H9 (cell line): ENCODE results near the gene ARMC9. TPM values are rescaled to one million over a fixed set of nuclear protein-coding genes. Genes with fewer than 3 reads are reported as not detected.

Source experiments
- DNase-seq: peaks from one replicate; pipeline ENCODE4 v3.0.0-alpha.2; 2017
- H2AFZ ChIP-seq: one replicate; pipeline ENCODE4 v1.6.1; 2013; ENCODE audit warnings: mild to moderate bottlenecking, low read length, control low read depth, moderate library complexity
- H2AK5ac ChIP-seq: 2 replicates; pipeline ENCODE4 v1.6.1; 2013; ENCODE audit warnings: low read length, control low read depth, mixed read lengths; ENCODE audit not compliant: insufficient read length
- H2BK120ac ChIP-seq: one replicate; pipeline ENCODE4 v1.6.1; 2013; ENCODE audit warnings: low read depth, mild to moderate bottlenecking, low read length, control low read depth, inconsistent platforms; ENCODE audit not compliant: poor library complexity, severe bottlenecking
- H2BK12ac ChIP-seq: 2 replicates; pipeline ENCODE4 v1.6.1; 2013; ENCODE audit warnings: low read length, control low read depth, mixed read lengths, low read depth; ENCODE audit not compliant: insufficient read length
- H2BK15ac ChIP-seq: 2 replicates; pipeline ENCODE4 v1.6.1; 2013; ENCODE audit warnings: low read depth, low read length, control low read depth
- H2BK20ac ChIP-seq: one replicate; pipeline ENCODE4 v1.6.1; 2013; ENCODE audit warnings: low read depth, mild to moderate bottlenecking, low read length, control low read depth, inconsistent platforms; ENCODE audit not compliant: poor library complexity, severe bottlenecking
- H2BK5ac ChIP-seq: 2 replicates; pipeline ENCODE4 v1.6.1; 2013; ENCODE audit warnings: low read length, control low read depth, mixed read lengths; ENCODE audit not compliant: insufficient read length
- H3K14ac ChIP-seq: 2 replicates; pipeline ENCODE4 v1.6.1; 2013; ENCODE audit warnings: low read length, control low read depth; ENCODE audit not compliant: insufficient read depth
- H3K18ac ChIP-seq: 2 replicates; pipeline ENCODE4 v1.6.1; 2013; ENCODE audit warnings: low read depth, mild to moderate bottlenecking, mixed read lengths, low read length, control low read depth; ENCODE audit not compliant: insufficient read length
- H3K23ac ChIP-seq: 2 replicates; pipeline ENCODE4 v1.6.1; 2013; ENCODE audit warnings: low read length, control low read depth, mixed read lengths, low read depth; ENCODE audit not compliant: insufficient read length
- H3K23me2 ChIP-seq: 2 replicates; pipeline ENCODE4 v1.6.1; 2013; ENCODE audit warnings: low read depth, mild to moderate bottlenecking, mixed read lengths, low read length, control low read depth; ENCODE audit not compliant: insufficient read length, poor library complexity, severe bottlenecking
- H3K27ac ChIP-seq: 2 replicates; pipeline ENCODE4 v1.5.1; 2013; ENCODE audit warnings: low read length, control low read depth, mixed read lengths, low read depth; ENCODE audit not compliant: insufficient read length
- H3K27me3 ChIP-seq: 2 replicates; pipeline ENCODE4 v1.6.1; 2013; ENCODE audit warnings: low read length, control low read depth, inconsistent platforms; ENCODE audit not compliant: insufficient read depth
- H3K4ac ChIP-seq: 2 replicates; pipeline ENCODE4 v1.6.1; 2013; ENCODE audit warnings: low read depth, mild to moderate bottlenecking, control low read depth, inconsistent platforms, low read length, moderate library complexity
- H3K4me1 ChIP-seq: 2 replicates; pipeline ENCODE4 v1.6.1; 2013; ENCODE audit warnings: low read length, control low read depth, inconsistent platforms; ENCODE audit not compliant: insufficient read depth
- H3K4me2 ChIP-seq: 2 replicates; pipeline ENCODE4 v1.6.1; 2013; ENCODE audit warnings: low read length, control low read depth, mixed read lengths; ENCODE audit not compliant: insufficient read length, insufficient read depth
- H3K56ac ChIP-seq: 2 replicates; pipeline ENCODE4 v1.6.1; 2013; ENCODE audit warnings: low read depth, mild to moderate bottlenecking, mixed read lengths, low read length, control low read depth; ENCODE audit not compliant: insufficient read length
- H3K79me1 ChIP-seq: 2 replicates; pipeline ENCODE4 v1.6.1; 2013; ENCODE audit warnings: low read depth, mild to moderate bottlenecking, moderate library complexity, low read length, control low read depth, inconsistent platforms; ENCODE audit not compliant: insufficient read depth, poor library complexity, severe bottlenecking
- H3K79me2 ChIP-seq: 2 replicates; pipeline ENCODE4 v1.6.1; 2013; ENCODE audit warnings: low read length, control low read depth, inconsistent platforms; ENCODE audit not compliant: insufficient read depth
- H3K9ac ChIP-seq: 2 replicates; pipeline ENCODE4 v1.6.1; 2013; ENCODE audit warnings: low read length, control low read depth, mixed read lengths; ENCODE audit not compliant: insufficient read length; ENCODE audit errors: extremely low read depth
- H3K9me3 ChIP-seq: one replicate; pipeline ENCODE4 v1.6.1; 2013; ENCODE audit warnings: low read depth, low read length, inconsistent platforms; ENCODE audit not compliant: control insufficient read depth
- H3T11ph ChIP-seq: one replicate; pipeline ENCODE4 v1.6.1; 2013; ENCODE audit warnings: mild to moderate bottlenecking, low read length, control low read depth, inconsistent platforms
- H4K20me1 ChIP-seq: one replicate; pipeline ENCODE4 v1.6.1; 2013; ENCODE audit not compliant: control insufficient read depth, insufficient read length, insufficient read depth
- H4K5ac ChIP-seq: 2 replicates; pipeline ENCODE4 v1.6.1; 2013; ENCODE audit warnings: low read depth, mild to moderate bottlenecking, mixed read lengths, low read length, control low read depth; ENCODE audit not compliant: insufficient read length
- H4K8ac ChIP-seq: replicated peaks from 2 replicates; pipeline ENCODE4 v1.6.1; 2013; ENCODE audit warnings: low read length, control low read depth, mixed read lengths, low read depth; ENCODE audit not compliant: insufficient read length
- H4K91ac ChIP-seq: 2 replicates; pipeline ENCODE4 v1.6.1; 2013; ENCODE audit warnings: low read depth, mild to moderate bottlenecking, moderate library complexity, mixed read lengths, low read length, control low read depth; ENCODE audit not compliant: insufficient read length
- H3K27ac Mint-ChIP-seq, 3 experiments: 2 replicates in 2 of 3; 3 replicates in 1 of 3; pipeline ENCODE4 v1.8.0; 2020 to 2021; ENCODE audit warnings: mixed read lengths in 3 of 3, mild to moderate bottlenecking in 1 of 3, moderate library complexity in 1 of 3
- H3K27me3 Mint-ChIP-seq: 2 replicates; pipeline ENCODE4 v1.8.0; 2021; ENCODE audit warnings: low read depth, mild to moderate bottlenecking, moderate library complexity, mixed read lengths
- H3K36me3 Mint-ChIP-seq, 3 experiments: 2 replicates in 2 of 3; 3 replicates in 1 of 3; pipeline ENCODE4 v1.8.0; 2020 to 2021; ENCODE audit warnings: low read depth in 3 of 3, mixed read lengths in 3 of 3; ENCODE audit not compliant: insufficient read depth in 1 of 3
- H3K4me1 Mint-ChIP-seq, 2 experiments: 2 replicates each; pipeline ENCODE4 v1.8.0; 2020; ENCODE audit warnings: mixed read lengths in 2 of 2
- H3K4me3 Mint-ChIP-seq, 2 experiments: 2 replicates in 1 of 2; 3 replicates in 1 of 2; pipeline ENCODE4 v1.8.0; 2020 to 2021; ENCODE audit warnings: mild to moderate bottlenecking in 2 of 2, mixed read lengths in 2 of 2, moderate library complexity in 1 of 2
- H3K9me3 Mint-ChIP-seq, 2 experiments: 2 replicates in 1 of 2; 3 replicates in 1 of 2; pipeline ENCODE4 v1.8.0; 2020; ENCODE audit warnings: mild to moderate bottlenecking in 2 of 2, mixed read lengths in 2 of 2, moderate library complexity in 1 of 2
- WGBS: extraction: QIAGEN DNeasy Blood & Tissue Kit; methylation state at CpG from one replicate; pipeline ENCODE4 v1.1.7; 2013; ENCODE audit warnings: missing lambda C conversion rate, low lambda C conversion rate, mixed read lengths; ENCODE audit not compliant: insufficient read length; ENCODE audit errors: extremely low coverage; 5-methylcytosine and 5-hydroxymethylcytosine counted together
- total RNA-seq: library from RNA; stranded (reverse); gene quantifications from 2 replicates; pipeline ENCODE4 v1.2.1, GENCODE V29; 2021
- TF ChIP-seq, protein P1 (sequence below): fragments of 200-600 bp; sonication (generic); conservative IDR thresholded peaks from 3 replicates; pipeline ENCODE4 v1.8.0; 2021; ENCODE audit warnings: antibody characterized with exemption, mild to moderate bottlenecking

Gene ARMC9
- total RNA-seq, 1 experiment from 2014 or later = 37.6 TPM

DNA sequence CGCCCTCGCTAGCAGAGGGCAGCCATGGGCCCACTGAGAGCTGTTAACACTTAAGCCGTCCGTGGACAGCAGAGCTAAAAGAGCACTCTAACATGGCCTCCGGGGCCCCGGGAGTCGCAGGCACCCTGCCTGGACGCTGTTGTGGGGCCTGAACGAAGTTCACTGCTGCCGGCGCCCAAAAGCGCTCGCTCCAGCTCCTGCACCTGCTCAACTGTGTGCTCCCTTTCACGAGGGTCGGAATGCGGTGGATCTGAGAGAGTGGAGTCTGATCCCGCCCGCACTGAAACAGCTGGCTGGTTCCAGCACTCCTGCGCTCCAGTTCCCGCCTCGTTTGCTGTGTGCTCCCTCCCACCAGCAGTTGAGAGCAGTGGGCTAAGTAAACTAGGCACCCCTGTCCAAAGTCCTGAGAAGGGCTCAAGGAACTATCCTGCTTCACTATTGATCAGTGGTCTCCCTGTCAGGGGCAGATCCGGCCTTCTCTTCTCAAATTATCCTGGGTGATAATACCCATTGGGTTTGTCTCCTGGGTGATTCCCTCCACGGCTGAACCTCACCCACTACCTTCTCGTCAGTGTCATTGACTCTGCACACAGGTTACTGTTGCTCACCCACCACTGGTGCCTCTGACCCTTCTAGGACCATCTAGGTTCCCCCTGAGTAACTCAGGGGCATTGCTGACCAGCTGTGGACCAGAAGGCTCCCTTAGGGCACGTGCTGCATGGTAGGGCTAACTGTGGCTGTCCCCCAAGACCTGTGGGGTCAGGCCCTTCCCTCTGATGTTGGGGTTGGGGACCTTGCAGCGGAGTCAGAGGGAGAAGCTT, 220.6 kb downstream of the ARMC9 start:
- no peaks in the 10 kb centered on the region for H3K79me1 ChIP-seq
- H4K5ac ChIP-seq = no peak overlapping the region
- TF ChIP-seq, protein P1, sequence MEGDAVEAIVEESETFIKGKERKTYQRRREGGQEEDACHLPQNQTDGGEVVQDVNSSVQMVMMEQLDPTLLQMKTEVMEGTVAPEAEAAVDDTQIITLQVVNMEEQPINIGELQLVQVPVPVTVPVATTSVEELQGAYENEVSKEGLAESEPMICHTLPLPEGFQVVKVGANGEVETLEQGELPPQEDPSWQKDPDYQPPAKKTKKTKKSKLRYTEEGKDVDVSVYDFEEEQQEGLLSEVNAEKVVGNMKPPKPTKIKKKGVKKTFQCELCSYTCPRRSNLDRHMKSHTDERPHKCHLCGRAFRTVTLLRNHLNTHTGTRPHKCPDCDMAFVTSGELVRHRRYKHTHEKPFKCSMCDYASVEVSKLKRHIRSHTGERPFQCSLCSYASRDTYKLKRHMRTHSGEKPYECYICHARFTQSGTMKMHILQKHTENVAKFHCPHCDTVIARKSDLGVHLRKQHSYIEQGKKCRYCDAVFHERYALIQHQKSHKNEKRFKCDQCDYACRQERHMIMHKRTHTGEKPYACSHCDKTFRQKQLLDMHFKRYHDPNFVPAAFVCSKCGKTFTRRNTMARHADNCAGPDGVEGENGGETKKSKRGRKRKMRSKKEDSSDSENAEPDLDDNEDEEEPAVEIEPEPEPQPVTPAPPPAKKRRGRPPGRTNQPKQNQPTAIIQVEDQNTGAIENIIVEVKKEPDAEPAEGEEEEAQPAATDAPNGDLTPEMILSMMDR = no peak
- no peak overlapping the region for H4K91ac ChIP-seq
- no peak for DNase-seq
- no peak overlapping the region for H2AK5ac ChIP-seq
- no peaks in the 10 kb centered on the region for H3K23me2 ChIP-seq
- H3K4ac ChIP-seq = no peak overlapping the region
- Mint-ChIP-seq H3K4me3 (no peak overlapping the region), H3K27me3 (no peaks in the 10 kb centered on the region; the same call in none of the 2 replicates), H3K36me3 (peaks cover 0 to 2% (median 1%) of the 10 kb centered on the region in 3 experiments; a peak in 5 of 7 replicates), H3K27ac (peak overlapping the region in 1 of 3 experiments; percentile 54; a peak in 1 of 7 replicates), H3K4me1 (peaks cover 11 to 14% of the 10 kb centered on the region in 2 experiments), H3K9me3 (no peaks in the 10 kb centered on the region)
- no peak overlapping the region for H3K14ac ChIP-seq
- H3K23ac ChIP-seq = no peak overlapping the region
- WGBS = no CpG with 5 or more reads among the region's 26 CpGs
- no peaks in the 10 kb centered on the region for H4K20me1 ChIP-seq
- H3K56ac ChIP-seq = no peak overlapping the region
- H4K8ac ChIP-seq = no peak overlapping the region
- H3K79me2 ChIP-seq = no peaks in the 10 kb centered on the region
- H2BK15ac ChIP-seq = no peak overlapping the region
- H2BK120ac ChIP-seq = no peak overlapping the region
- no peaks in the 10 kb centered on the region for H3K27me3 ChIP-seq
- no peak overlapping the region for H3T11ph ChIP-seq
- no peak overlapping the region for H3K9ac ChIP-seq
- no peak overlapping the region for H2AFZ ChIP-seq
- H3K27ac ChIP-seq = no peak overlapping the region
- H3K4me1 ChIP-seq = peaks cover 4% of the 10 kb centered on the region; the same call in 1 of the 2 replicates
- no peak overlapping the region for H3K18ac ChIP-seq
- H2BK12ac ChIP-seq = no peak overlapping the region
- no peak overlapping the region for H2BK5ac ChIP-seq
- no peak overlapping the region for H2BK20ac ChIP-seq
- H3K4me2 ChIP-seq = no peak overlapping the region
- no peaks in the 10 kb centered on the region for H3K9me3 ChIP-seq
